Right atrium auricular region (tissue), 2 donors: ENCODE measurements around the gene LSP1. TPM values are rescaled to one million over a fixed set of nuclear protein-coding genes. Genes with fewer than 3 reads are reported as not detected.

Source experiments
- DNase-seq: peaks from one replicate; pipeline ENCODE4 v3.0.0-alpha.2; 2019; ENCODE audit warnings: low spot score
- H3K27ac ChIP-seq, 2 donors: fragments of 200-600 bp; sonication (generic); 1 replicate in 1 of 2; 2 replicates in 1 of 2; pipeline ENCODE4 v1.5.1; 2016 to 2019
- H3K27me3 ChIP-seq, 2 donors: fragments of 200-600 bp; sonication (generic); one replicate each; pipeline versions ENCODE4 v1.5.1 to v1.6.0; 2017 to 2019
- H3K36me3 ChIP-seq: fragments of 200-600 bp; sonication (generic); one replicate; pipeline ENCODE4 v1.5.1; 2016
- H3K4me1 ChIP-seq, 2 donors: fragments of 200-600 bp; sonication (generic); one replicate each; pipeline versions ENCODE4 v1.5.1 to v1.6.0; 2017 to 2019
- H3K4me3 ChIP-seq, 2 donors: fragments of 200-600 bp; sonication (generic); 1 replicate in 1 of 2; 2 replicates in 1 of 2; pipeline ENCODE4 v1.5.1; 2017 to 2019; ENCODE audit warnings: mild to moderate bottlenecking in 1 of 2, moderate library complexity in 1 of 2
- H3K9me3 ChIP-seq, 2 donors: fragments of 200-600 bp; sonication (generic); one replicate each; pipeline ENCODE4 v1.5.1; 2019
- CTCF ChIP-seq, 2 donors: fragments of 200-600 bp; sonication (generic); IDR thresholded peaks; one replicate each; pipeline ENCODE4 v1.5.1; 2019; ENCODE audit warnings: antibody characterized with exemption in 2 of 2
- total RNA-seq, 2 donors: library from RNA; depleted of rRNA; stranded (reverse); fragments of >200 nt; gene quantifications; one replicate each; pipeline ENCODE4 v1.1.0, GENCODE V29; 2016

Gene LSP1
- total RNA-seq, 2 donors from 2014 or later = 7.9 to 12.1 TPM

GRCh38 chr11:1927848-1928469, 75.1 kb downstream of the LSP1 start:
- peaks cover 0 to 18% of the 10 kb centered on the region in 2 donors for H3K4me1 ChIP-seq
- no peak overlapping the region for H3K4me3 ChIP-seq
- H3K27me3 ChIP-seq = no peaks in the 10 kb centered on the region
- no peaks in the 10 kb centered on the region for H3K36me3 ChIP-seq
- peak overlapping the region; percentile 51 to 57 for H3K27ac ChIP-seq
- H3K9me3 ChIP-seq = no peaks in the 10 kb centered on the region
- TF ChIP-seq CTCF (IDR thresholded peaks at IDR 0.05) = no peak
- no peak for DNase-seq

- H3K9me3 ChIP-seq = no peaks in the 10 kb centered on the region
- H3K36me3 ChIP-seq = no peaks in the 10 kb centered on the region
- H3K4me1 ChIP-seq = peaks cover 0 to 18% of the 10 kb centered on the region in 2 donors
- no peaks in the 10 kb centered on the region for H3K27me3 ChIP-seq
- H3K4me3 ChIP-seq = no peak overlapping the region
- no peak for TF ChIP-seq CTCF (IDR thresholded peaks at IDR 0.05)
- DNase-seq = no peak
- peak overlapping the region in 1 of 2 donors; percentile 19 for H3K27ac ChIP-seq
These were observed 75.6 kb downstream of the LSP1 start for GRCh38 chr11:1928470-1928890.

- no peak for TF ChIP-seq CTCF (IDR thresholded peaks at IDR 0.05)
- no peaks in the 10 kb centered on the region for H3K36me3 ChIP-seq
- DNase-seq = no peak
- no peak overlapping the region for H3K4me3 ChIP-seq
- peaks cover 0 to 18% of the 10 kb centered on the region in 2 donors for H3K4me1 ChIP-seq
- no peak overlapping the region for H3K27ac ChIP-seq
- H3K27me3 ChIP-seq = no peaks in the 10 kb centered on the region
- no peaks in the 10 kb centered on the region for H3K9me3 ChIP-seq
These were observed 76.1 kb downstream of the LSP1 start for GRCh38 chr11:1928891-1929541.

- Histone ChIP-seq H3K36me3 (no peaks in the 10 kb centered on the region), H3K4me3 (no peak overlapping the region), H3K27me3 (no peaks in the 10 kb centered on the region), H3K9me3 (no peaks in the 10 kb centered on the region), H3K4me1 (peaks cover 0 to 18% of the 10 kb centered on the region in 2 donors), H3K27ac (no peak overlapping the region)
- no peak for TF ChIP-seq CTCF (IDR thresholded peaks at IDR 0.05)
- no peak for DNase-seq
These were observed 77.0 kb downstream of the LSP1 start for GRCh38 chr11:1929621-1930461.

- TF ChIP-seq CTCF (IDR thresholded peaks at IDR 0.05) = no peak
- Histone ChIP-seq H3K4me1 (peaks cover 0 to 18% of the 10 kb centered on the region in 2 donors), H3K27me3 (no peaks in the 10 kb centered on the region), H3K36me3 (no peaks in the 10 kb centered on the region), H3K4me3 (no peak overlapping the region), H3K27ac (no peak overlapping the region), H3K9me3 (no peaks in the 10 kb centered on the region)
- DNase-seq = no peak
These were observed 77.6 kb downstream of the LSP1 start for GRCh38 chr11:1930462-1930830.
